ENCODE results near the gene CYCS. TPM values are rescaled to one million over a fixed set of nuclear protein-coding genes. Genes with fewer than 3 reads are reported as not detected.
A peak's percentile ranks its signal among the peaks of the same experiment; 100 is the strongest.
"Not testable (repeated sequence)": the region's sequence is repeated elsewhere in the genome, so short reads cannot be mapped to it uniquely, and the experiment has no call there.

The CYCS gene
- total RNA-seq, 1 donor from 2014 or later, result 65.2 TPM

DNA sequence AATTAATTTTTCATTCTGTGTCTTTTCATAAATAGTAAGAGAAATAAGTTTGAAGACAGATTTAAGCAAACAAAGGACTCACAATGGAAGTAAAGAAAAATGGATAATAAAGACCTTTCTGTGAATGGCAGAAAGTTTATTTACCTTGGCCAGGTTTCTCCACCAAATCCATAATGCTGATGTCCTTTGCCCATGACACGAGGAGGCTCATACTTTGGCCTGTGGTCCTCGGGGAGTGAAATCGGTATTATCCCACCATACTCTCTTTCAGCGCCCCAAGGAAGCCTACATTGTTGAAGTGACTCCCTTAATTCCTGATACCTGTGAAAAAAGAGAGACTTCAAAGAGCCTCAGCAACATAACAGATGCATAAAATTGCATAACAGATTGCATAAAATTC is 43.1 kb upstream of the CYCS start:
- Mint-ChIP-seq H3K36me3 (ENCODE audit: unreplicated experiment) (peaks cover 3% of the 10 kb centered on the region), H3K9me3 (ENCODE audit: unreplicated experiment) (no peaks in the 10 kb centered on the region), H3K4me1 (ENCODE audit: unreplicated experiment) (no peaks in the 10 kb centered on the region), H3K27ac (ENCODE audit: unreplicated experiment) (no peak overlapping the region), H3K4me3 (ENCODE audit: unreplicated experiment) (no peak overlapping the region), H3K27me3 (ENCODE audit: unreplicated experiment) (no peaks in the 10 kb centered on the region)
- TF ChIP-seq, protein P1, sequence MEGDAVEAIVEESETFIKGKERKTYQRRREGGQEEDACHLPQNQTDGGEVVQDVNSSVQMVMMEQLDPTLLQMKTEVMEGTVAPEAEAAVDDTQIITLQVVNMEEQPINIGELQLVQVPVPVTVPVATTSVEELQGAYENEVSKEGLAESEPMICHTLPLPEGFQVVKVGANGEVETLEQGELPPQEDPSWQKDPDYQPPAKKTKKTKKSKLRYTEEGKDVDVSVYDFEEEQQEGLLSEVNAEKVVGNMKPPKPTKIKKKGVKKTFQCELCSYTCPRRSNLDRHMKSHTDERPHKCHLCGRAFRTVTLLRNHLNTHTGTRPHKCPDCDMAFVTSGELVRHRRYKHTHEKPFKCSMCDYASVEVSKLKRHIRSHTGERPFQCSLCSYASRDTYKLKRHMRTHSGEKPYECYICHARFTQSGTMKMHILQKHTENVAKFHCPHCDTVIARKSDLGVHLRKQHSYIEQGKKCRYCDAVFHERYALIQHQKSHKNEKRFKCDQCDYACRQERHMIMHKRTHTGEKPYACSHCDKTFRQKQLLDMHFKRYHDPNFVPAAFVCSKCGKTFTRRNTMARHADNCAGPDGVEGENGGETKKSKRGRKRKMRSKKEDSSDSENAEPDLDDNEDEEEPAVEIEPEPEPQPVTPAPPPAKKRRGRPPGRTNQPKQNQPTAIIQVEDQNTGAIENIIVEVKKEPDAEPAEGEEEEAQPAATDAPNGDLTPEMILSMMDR (IDR thresholded peaks at IDR 0.05), result no peak
- no peak for DNase-seq (ENCODE audit: extremely low spot score, unreplicated experiment)

DNA sequence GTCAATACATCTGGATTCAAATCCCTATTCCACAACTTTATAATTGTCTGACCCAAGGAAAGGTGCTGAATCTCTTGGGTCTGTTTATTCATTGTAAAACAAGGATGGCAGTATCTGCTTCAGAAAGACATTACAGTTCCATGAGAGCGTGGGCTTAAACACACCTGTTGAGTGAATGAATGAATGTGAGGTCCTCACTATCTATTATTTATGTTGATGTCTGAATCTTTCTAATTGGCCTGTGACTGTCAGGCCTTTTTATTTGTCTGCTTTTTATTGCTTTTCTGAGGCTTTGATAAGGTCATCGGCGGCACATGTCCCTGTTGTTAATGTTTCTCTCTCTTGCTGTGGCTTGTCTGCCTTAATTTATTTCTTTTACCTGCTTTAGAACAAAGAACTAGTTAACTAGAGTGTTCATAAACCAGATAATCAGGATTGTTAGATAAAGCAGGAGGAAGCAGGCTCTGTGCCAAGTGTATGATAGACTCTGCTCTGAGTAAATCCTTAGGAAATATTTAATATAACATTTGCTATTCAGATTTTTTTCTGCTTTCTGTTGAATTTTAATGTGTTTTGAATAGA is 42.3 kb upstream of the CYCS start:
- no peaks in the 10 kb centered on the region for H3K27me3 Mint-ChIP-seq (ENCODE audit: unreplicated experiment)
- no peaks in the 10 kb centered on the region for H3K4me1 Mint-ChIP-seq (ENCODE audit: unreplicated experiment)
- H3K27ac Mint-ChIP-seq (ENCODE audit: unreplicated experiment), result no peak overlapping the region
- DNase-seq (ENCODE audit: extremely low spot score, unreplicated experiment), result no peak
- no peak overlapping the region for H3K4me3 Mint-ChIP-seq (ENCODE audit: unreplicated experiment)
- TF ChIP-seq, protein P1 (IDR thresholded peaks at IDR 0.05), result no peak
- no peaks in the 10 kb centered on the region for H3K9me3 Mint-ChIP-seq (ENCODE audit: unreplicated experiment)
- H3K36me3 Mint-ChIP-seq (ENCODE audit: unreplicated experiment), result peaks cover 3% of the 10 kb centered on the region

DNA sequence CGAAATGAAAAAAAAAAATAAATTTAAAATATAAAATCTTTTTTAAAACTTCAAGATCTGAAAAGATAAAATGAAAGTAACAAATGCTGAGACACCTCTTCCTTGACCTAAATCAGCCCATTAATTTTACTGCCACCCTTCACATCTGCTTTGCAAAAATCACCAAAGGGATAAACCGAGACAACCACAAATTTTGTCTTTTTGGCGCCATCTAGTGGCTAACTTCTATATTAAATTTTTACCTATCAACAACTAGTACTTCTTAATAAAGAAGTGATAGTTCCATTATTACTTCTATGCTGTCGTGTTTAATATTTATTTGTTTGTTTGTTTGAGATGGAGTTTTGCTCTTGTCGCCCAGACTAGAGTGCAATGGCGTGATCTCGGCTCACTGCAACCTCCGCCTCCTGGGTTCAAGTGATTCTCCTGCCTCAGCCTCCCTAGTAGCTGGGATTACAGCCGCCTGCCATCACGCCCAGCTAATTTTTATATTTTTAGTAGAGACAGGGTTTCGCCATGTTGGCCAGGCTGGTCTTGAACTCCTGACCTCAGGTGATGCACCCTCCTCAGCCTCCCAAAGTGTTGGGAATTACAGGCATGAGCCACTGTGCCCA is 35.0 kb upstream of the CYCS start:
- not testable (repeated sequence) for H3K9me3 Mint-ChIP-seq (ENCODE audit: unreplicated experiment); H3K27ac Mint-ChIP-seq (ENCODE audit: unreplicated experiment); H3K4me1 Mint-ChIP-seq (ENCODE audit: unreplicated experiment); H3K27me3 Mint-ChIP-seq (ENCODE audit: unreplicated experiment); H3K36me3 Mint-ChIP-seq (ENCODE audit: unreplicated experiment); H3K4me3 Mint-ChIP-seq (ENCODE audit: unreplicated experiment); DNase-seq (ENCODE audit: extremely low spot score, unreplicated experiment)
- TF ChIP-seq, protein P1 (IDR thresholded peaks at IDR 0.05), result peak; percentile 63

DNA sequence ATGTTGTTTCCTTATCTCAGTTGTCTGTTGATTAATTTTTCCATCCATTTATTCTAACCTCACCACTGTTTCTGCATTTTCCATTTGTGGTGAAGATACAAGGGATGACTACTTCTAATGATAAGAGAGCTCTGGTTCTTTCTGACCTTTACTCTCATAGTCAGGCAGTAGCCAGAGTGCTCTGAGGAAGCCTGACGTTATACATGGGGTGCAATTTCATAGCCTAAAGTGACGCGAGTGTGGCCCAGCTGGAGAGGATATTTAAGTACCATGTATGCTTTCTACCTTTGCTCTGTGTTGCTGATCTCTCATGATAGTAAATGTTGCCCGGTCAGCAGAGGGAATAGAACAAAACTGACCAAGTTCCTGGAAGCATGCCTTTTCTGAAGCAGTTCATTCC is 33.9 kb upstream of the CYCS start:
- Mint-ChIP-seq H3K4me1 (ENCODE audit: unreplicated experiment) (no peaks in the 10 kb centered on the region), H3K4me3 (ENCODE audit: unreplicated experiment) (no peak overlapping the region), H3K27me3 (ENCODE audit: unreplicated experiment) (no peaks in the 10 kb centered on the region), H3K27ac (ENCODE audit: unreplicated experiment) (no peak overlapping the region), H3K36me3 (ENCODE audit: unreplicated experiment) (peaks cover 12% of the 10 kb centered on the region), H3K9me3 (ENCODE audit: unreplicated experiment) (no peaks in the 10 kb centered on the region)
- TF ChIP-seq, protein P1 (IDR thresholded peaks at IDR 0.05), result no peak
- DNase-seq (ENCODE audit: extremely low spot score, unreplicated experiment), result no peak

DNA sequence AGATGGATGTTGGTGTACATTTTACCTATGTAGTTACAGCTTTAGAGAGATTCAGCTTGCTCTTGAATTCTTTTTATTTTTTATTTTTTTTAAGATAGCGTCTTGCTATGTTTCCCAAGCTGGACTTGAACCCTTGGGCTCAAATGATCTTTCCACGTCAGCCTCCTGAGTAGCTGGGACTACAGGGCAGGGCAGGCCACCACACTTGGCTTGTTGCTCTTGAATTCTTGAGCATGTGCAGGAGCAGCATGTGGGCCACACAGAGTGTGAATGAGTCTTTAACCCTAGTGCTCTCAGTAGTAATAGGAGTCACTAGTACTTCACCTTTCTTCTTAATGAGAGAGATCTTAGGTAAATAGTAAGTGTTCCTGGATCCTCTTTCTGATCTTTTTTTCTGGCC is 26.7 kb upstream of the CYCS start:
- DNase-seq (ENCODE audit: extremely low spot score, unreplicated experiment), result no peak
- no peaks in the 10 kb centered on the region for H3K9me3 Mint-ChIP-seq (ENCODE audit: unreplicated experiment)
- TF ChIP-seq, protein P1 (IDR thresholded peaks at IDR 0.05), result no peak
- H3K27ac Mint-ChIP-seq (ENCODE audit: unreplicated experiment), result no peak overlapping the region
- H3K27me3 Mint-ChIP-seq (ENCODE audit: unreplicated experiment), result no peaks in the 10 kb centered on the region
- no peak overlapping the region for H3K4me3 Mint-ChIP-seq (ENCODE audit: unreplicated experiment)
- no peaks in the 10 kb centered on the region for H3K4me1 Mint-ChIP-seq (ENCODE audit: unreplicated experiment)
- H3K36me3 Mint-ChIP-seq (ENCODE audit: unreplicated experiment), result peaks cover 19% of the 10 kb centered on the region
